ENCODE data around the gene METTL9. TPM values are rescaled to one million over a fixed set of nuclear protein-coding genes. Genes with fewer than 3 reads are reported as not detected.
"Not testable (repeated sequence)": the region's sequence is repeated elsewhere in the genome, so short reads cannot be mapped to it uniquely, and the experiment has no call there.

The METTL9 gene
- total RNA-seq, 4 donors from 2014 or later, result 97.0 to 118 (median 108) TPM

- Histone ChIP-seq H3K4me1 (no peaks in the 10 kb centered on the region), H3K27ac (no peak overlapping the region), H3K27me3 (peaks cover 31% of the 10 kb centered on the region), H3K9me3 (peaks cover 0 to 13% (median 0%) of the 10 kb centered on the region in 3 donors), H3K4me3 (no peak overlapping the region), H3K36me3 (no peaks in the 10 kb centered on the region)
- 20 to 57% methylated on average over 1 to 3 of the region's 6 CpGs for WGBS, 2 donors (ENCODE audit: low coverage in 1 of 2)
- TF ChIP-seq EP300 (IDR thresholded peaks at IDR 0.05) (no peak), POLR2A (IDR thresholded peaks at IDR 0.05) (no peak), POLR2AphosphoS5 (IDR thresholded peaks at IDR 0.05) (no peak), CTCF (IDR thresholded peaks at IDR 0.05) (no peak)
- ATAC-seq, result no peak
Observed at GRCh38 chr16:21684199-21684598, 84.8 kb downstream of the METTL9 start.

- Histone ChIP-seq H3K27me3 (peaks cover 23% of the 10 kb centered on the region), H3K4me3 (no peak overlapping the region), H3K4me1 (no peaks in the 10 kb centered on the region), H3K27ac (no peak overlapping the region), H3K9me3 (peaks cover 0 to 13% (median 0%) of the 10 kb centered on the region in 3 donors), H3K36me3 (no peaks in the 10 kb centered on the region)
- ATAC-seq, result no peak
- no peak for TF ChIP-seq POLR2A (IDR thresholded peaks at IDR 0.05)
- no peak for TF ChIP-seq POLR2AphosphoS5 (IDR thresholded peaks at IDR 0.05)
- TF ChIP-seq EP300 (IDR thresholded peaks at IDR 0.05), result no peak
- WGBS, 2 donors (ENCODE audit: low coverage in 1 of 2), result 20 to 52% methylated on average over 1 to 6 of the region's 14 CpGs
Observed at GRCh38 chr16:21685034-21685455, 85.7 kb downstream of the METTL9 start.

- no peaks in the 10 kb centered on the region for H3K36me3 ChIP-seq
- peaks cover 0 to 13% (median 0%) of the 10 kb centered on the region in 3 donors for H3K9me3 ChIP-seq
- TF ChIP-seq EP300 (IDR thresholded peaks at IDR 0.05) (no peak), CTCF (IDR thresholded peaks at IDR 0.05) (no peak)
- H3K4me3 ChIP-seq, result no peak overlapping the region
- H3K4me1 ChIP-seq, result no peaks in the 10 kb centered on the region
- ATAC-seq, result no peak
- no peak overlapping the region for H3K27ac ChIP-seq
- peaks cover 11% of the 10 kb centered on the region for H3K27me3 ChIP-seq
- 65 to 74% methylated on average over 4 of the region's 4 CpGs for WGBS, 2 donors (ENCODE audit: low coverage in 1 of 2)
Observed at GRCh38 chr16:21689107-21689506, 89.7 kb downstream of the METTL9 start.

- 69 to 72% methylated on average over 2 to 3 of the region's 4 CpGs for WGBS, 2 donors (ENCODE audit: low coverage in 1 of 2)
- not testable (repeated sequence) for ATAC-seq
Observed at GRCh38 chr16:21690967-21691366, 91.6 kb downstream of the METTL9 start.

GRCh38 chr16:21694609-21695008 lies 95.2 kb downstream of the METTL9 start:
- H3K4me3 ChIP-seq, result no peak overlapping the region
- ATAC-seq, result no peak
- no peak for TF ChIP-seq CTCF (IDR thresholded peaks at IDR 0.05)
- no peak for TF ChIP-seq EP300 (IDR thresholded peaks at IDR 0.05)
- no peak for TF ChIP-seq POLR2AphosphoS5 (IDR thresholded peaks at IDR 0.05)
- TF ChIP-seq POLR2A (IDR thresholded peaks at IDR 0.05), result no peak
- H3K36me3 ChIP-seq, result no peaks in the 10 kb centered on the region
- no peaks in the 10 kb centered on the region for H3K4me1 ChIP-seq
- no peaks in the 10 kb centered on the region for H3K27me3 ChIP-seq
- 75 to 81% methylated on average over 4 of the region's 4 CpGs for WGBS, 2 donors (ENCODE audit: low coverage in 1 of 2)
- H3K27ac ChIP-seq, result no peak overlapping the region
- H3K9me3 ChIP-seq, result no peaks in the 10 kb centered on the region

More at GRCh38 chr16:21690967-21691366, 91.6 kb downstream of the METTL9 start:
- H3K27ac ChIP-seq, H3K36me3 ChIP-seq, H3K27me3 ChIP-seq, H3K4me3 ChIP-seq, H3K4me1 ChIP-seq: not testable (repeated sequence)
- peaks cover 0 to 13% (median 0%) of the 10 kb centered on the region in 3 donors for H3K9me3 ChIP-seq

- H3K27ac ChIP-seq, result no peak overlapping the region
- WGBS, 2 donors (ENCODE audit: low coverage in 1 of 2), result 96 to 97% methylated on average over 4 of the region's 5 CpGs
- no peaks in the 10 kb centered on the region for H3K9me3 ChIP-seq
- TF ChIP-seq EP300 (IDR thresholded peaks at IDR 0.05) (no peak), POLR2AphosphoS5 (IDR thresholded peaks at IDR 0.05) (no peak), CTCF (IDR thresholded peaks at IDR 0.05) (no peak), POLR2A (IDR thresholded peaks at IDR 0.05) (no peak)
- ATAC-seq, result no peak
- H3K4me3 ChIP-seq, result no peak overlapping the region
- H3K36me3 ChIP-seq, result no peaks in the 10 kb centered on the region
- H3K27me3 ChIP-seq, result no peaks in the 10 kb centered on the region
- no peaks in the 10 kb centered on the region for H3K4me1 ChIP-seq
Observed at GRCh38 chr16:21697032-21697431, 97.7 kb downstream of the METTL9 start.

All from gastroesophageal sphincter (tissue), 4 donors.